Activated T-helper 2 cell treated with anti-CD3 and anti-CD28 coated beads, Interferon-gamma antibody, Interleukin-2, Interleukin-4, amounts not matched to agents 10 μg/mL and 5 μg/mL and 100 μg/mL, durations not matched to agents 14 hours and 24 hours and 36 hours (primary cell): ENCODE data around the gene ILK. TPM values are rescaled to one million over a fixed set of nuclear protein-coding genes. Genes with fewer than 3 reads are reported as not detected.
A peak's percentile ranks its signal among the peaks of the same experiment; 100 is the strongest.

ENCODE experiments used
- DNase-seq: peaks from one replicate; pipeline ENCODE4 v3.0.0; 2021; ENCODE audit warnings: low spot score
- H3K27ac Mint-ChIP-seq: one replicate; pipeline ENCODE4 v1.8.0; 2021; ENCODE audit warnings: mixed read lengths
- H3K27me3 Mint-ChIP-seq: one replicate; pipeline ENCODE4 v1.8.0; 2021; ENCODE audit warnings: low read depth, mixed read lengths
- H3K36me3 Mint-ChIP-seq: one replicate; pipeline ENCODE4 v1.8.0; 2021; ENCODE audit warnings: low read depth, mixed read lengths
- H3K4me1 Mint-ChIP-seq: one replicate; pipeline ENCODE4 v1.8.0; 2021; ENCODE audit warnings: low read depth, mixed read lengths
- H3K4me3 Mint-ChIP-seq: one replicate; pipeline ENCODE4 v1.8.0; 2021; ENCODE audit warnings: low read depth, mild to moderate bottlenecking, moderate library complexity, mixed read lengths
- H3K9me3 Mint-ChIP-seq: one replicate; pipeline ENCODE4 v1.8.0; 2021; ENCODE audit warnings: mixed read lengths
- intact Hi-C: fragments of 100-400 bp; cut with micrococcal nuclease; formaldehyde crosslinking; loops from one replicate; pipeline ENCODE4 v1.15.1; 2023
- total RNA-seq: library from RNA; stranded (reverse); gene quantifications from 2 replicates; pipeline ENCODE4 v1.2.3, GENCODE V29; 2022

The ILK gene
- 99.5 and 105 TPM in 2 replicates for total RNA-seq

- intact Hi-C loops, result loop anchor here (1.0 to 2.0 kb wide), 5 partner anchors 9 to 122 kb away; partner anchors contain the start of genes ARFIP2, MRPL17, TAF10 and TIMM10B
- Mint-ChIP-seq H3K36me3 (peaks cover 44% of the 10 kb centered on the region), H3K4me3 (no peak within 1 kb of the TSS), H3K27me3 (no peaks in the 10 kb centered on the region), H3K9me3 (no peaks in the 10 kb centered on the region), H3K4me1 (peaks cover 38% of the 10 kb centered on the region), H3K27ac (no peak within 1 kb of the TSS)
- DNase-seq, result peak; percentile 84
Measured at GRCh38 chr11:6603287-6604080, at the start of gene ILK, which contains the start of gene RRP8. Gene ILK, plus strand, starts transcription at chr11:6603774. Its CDS starts 498 bp downstream, at chr11:6604272. Gene RRP8, minus strand, starts transcription at chr11:6603616. Its CDS starts 114 bp downstream, at chr11:6603502.

GRCh38 chr11:6554828-6555706 lies 48.5 kb upstream of the ILK start:
- H3K9me3 Mint-ChIP-seq, result no peaks in the 10 kb centered on the region
- H3K36me3 Mint-ChIP-seq, result no peaks in the 10 kb centered on the region
- no peak overlapping the region for H3K4me3 Mint-ChIP-seq
- no peaks in the 10 kb centered on the region for H3K4me1 Mint-ChIP-seq
- intact Hi-C loops, result no loop called here
- no peak for DNase-seq
- no peak overlapping the region for H3K27ac Mint-ChIP-seq
- H3K27me3 Mint-ChIP-seq, result no peaks in the 10 kb centered on the region

GRCh38 chr11:6556139-6556949 lies 47.2 kb upstream of the ILK start:
- intact Hi-C loops, result no loop called here
- H3K9me3 Mint-ChIP-seq, result no peaks in the 10 kb centered on the region
- no peaks in the 10 kb centered on the region for H3K4me1 Mint-ChIP-seq
- no peaks in the 10 kb centered on the region for H3K36me3 Mint-ChIP-seq
- H3K27me3 Mint-ChIP-seq, result no peaks in the 10 kb centered on the region
- H3K4me3 Mint-ChIP-seq, result no peak overlapping the region
- no peak overlapping the region for H3K27ac Mint-ChIP-seq
- DNase-seq, result no peak

- H3K4me1 Mint-ChIP-seq, result no peaks in the 10 kb centered on the region
- H3K9me3 Mint-ChIP-seq, result no peaks in the 10 kb centered on the region
- H3K36me3 Mint-ChIP-seq, result peaks cover 5% of the 10 kb centered on the region
- no peak overlapping the region for H3K27ac Mint-ChIP-seq
- no peak for DNase-seq
- intact Hi-C loops, result no loop called here
- no peaks in the 10 kb centered on the region for H3K27me3 Mint-ChIP-seq
- H3K4me3 Mint-ChIP-seq, result no peak overlapping the region
Measured at GRCh38 chr11:6557063-6557462, 46.5 kb upstream of the ILK start.

GRCh38 chr11:6557761-6558674 lies 45.6 kb upstream of the ILK start:
- Mint-ChIP-seq H3K27ac (no peak overlapping the region), H3K4me1 (no peaks in the 10 kb centered on the region), H3K4me3 (no peak overlapping the region), H3K36me3 (peaks cover 5% of the 10 kb centered on the region), H3K9me3 (no peaks in the 10 kb centered on the region), H3K27me3 (no peaks in the 10 kb centered on the region)
- intact Hi-C loops, result no loop called here
- DNase-seq, result no peak

GRCh38 chr11:6559369-6559768 lies 44.2 kb upstream of the ILK start:
- Mint-ChIP-seq H3K9me3 (no peaks in the 10 kb centered on the region), H3K4me3 (no peak overlapping the region), H3K27ac (no peak overlapping the region), H3K27me3 (no peaks in the 10 kb centered on the region), H3K4me1 (no peaks in the 10 kb centered on the region), H3K36me3 (peaks cover 8% of the 10 kb centered on the region)
- intact Hi-C loops, result no loop called here
- no peak for DNase-seq

- DNase-seq, result no peak
- Mint-ChIP-seq H3K9me3 (no peaks in the 10 kb centered on the region), H3K4me3 (no peak overlapping the region), H3K27me3 (no peaks in the 10 kb centered on the region), H3K27ac (no peak overlapping the region), H3K4me1 (no peaks in the 10 kb centered on the region), H3K36me3 (peaks cover 11% of the 10 kb centered on the region)
- intact Hi-C loops, result no loop called here
Measured at GRCh38 chr11:6561288-6561687, 42.3 kb upstream of the ILK start.

GRCh38 chr11:6563121-6563619 lies 40.4 kb upstream of the ILK start:
- no peaks in the 10 kb centered on the region for H3K4me1 Mint-ChIP-seq
- H3K9me3 Mint-ChIP-seq, result no peaks in the 10 kb centered on the region
- H3K27ac Mint-ChIP-seq, result no peak overlapping the region
- intact Hi-C loops, result no loop called here
- DNase-seq, result no peak
- peaks cover 11% of the 10 kb centered on the region for H3K36me3 Mint-ChIP-seq
- H3K4me3 Mint-ChIP-seq, result no peak overlapping the region
- H3K27me3 Mint-ChIP-seq, result no peaks in the 10 kb centered on the region

- Mint-ChIP-seq H3K27me3 (no peaks in the 10 kb centered on the region), H3K4me1 (no peaks in the 10 kb centered on the region), H3K4me3 (no peak overlapping the region), H3K27ac (no peak overlapping the region), H3K36me3 (peaks cover 11% of the 10 kb centered on the region), H3K9me3 (no peaks in the 10 kb centered on the region)
- intact Hi-C loops, result no loop called here
- DNase-seq, result no peak
Measured at GRCh38 chr11:6563667-6564066, 39.9 kb upstream of the ILK start.

- DNase-seq, result no peak
- intact Hi-C loops, result no loop called here
- Mint-ChIP-seq H3K27ac (no peak overlapping the region), H3K27me3 (no peaks in the 10 kb centered on the region), H3K36me3 (peaks cover 11% of the 10 kb centered on the region), H3K4me1 (no peaks in the 10 kb centered on the region), H3K9me3 (no peaks in the 10 kb centered on the region), H3K4me3 (no peak overlapping the region)
Measured at GRCh38 chr11:6565325-6565724, 38.2 kb upstream of the ILK start.

GRCh38 chr11:6565988-6566703 lies 37.4 kb upstream of the ILK start:
- H3K4me1 Mint-ChIP-seq, result no peaks in the 10 kb centered on the region
- no peaks in the 10 kb centered on the region for H3K27me3 Mint-ChIP-seq
- H3K27ac Mint-ChIP-seq, result no peak overlapping the region
- intact Hi-C loops, result no loop called here
- no peak overlapping the region for H3K4me3 Mint-ChIP-seq
- H3K9me3 Mint-ChIP-seq, result no peaks in the 10 kb centered on the region
- H3K36me3 Mint-ChIP-seq, result peaks cover 11% of the 10 kb centered on the region
- DNase-seq, result no peak
